SU-DHL-6 (cell line): ENCODE results near the gene SYPL1.

Source experiments
- EZH2phosphoT487 ChIP-seq: fragments of 200-600 bp; sonication (generic), shearing (Covaris generic); conservative IDR thresholded peaks from 2 replicates; pipeline ENCODE4 v1.6.1; 2018; ENCODE audit warnings: mild to moderate bottlenecking, antibody characterized with exemption, low read length, moderate library complexity, mixed read lengths
- TF ChIP-seq, protein P1 (sequence below): fragments of 200-600 bp; sonication (generic); IDR thresholded peaks from one replicate; pipeline ENCODE4 v1.5.1; 2017; ENCODE audit warnings: antibody characterized with exemption, mild to moderate bottlenecking, low read length, moderate library complexity; ENCODE audit not compliant: insufficient read depth, poor library complexity, severe bottlenecking

DNA sequence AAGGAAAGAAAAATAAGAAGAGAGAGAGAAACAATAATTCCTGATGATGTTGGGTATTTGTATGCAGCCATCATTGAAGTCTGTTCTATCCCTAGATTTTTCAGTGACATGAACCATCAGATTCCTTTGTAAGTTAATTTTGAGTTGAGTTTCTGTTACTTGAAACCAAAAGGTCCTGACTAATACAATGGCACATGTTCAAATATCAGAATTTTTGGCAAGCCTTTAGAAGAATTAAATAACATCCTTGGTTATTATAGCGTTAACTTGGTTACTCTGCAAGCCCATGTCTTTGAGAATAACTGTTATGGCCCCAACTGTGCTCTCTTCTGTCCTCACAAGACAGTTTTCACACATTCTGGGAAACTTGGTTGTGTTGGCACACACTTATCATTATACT is 66.5 kb downstream of the SYPL1 start:
- TF ChIP-seq, protein P1, sequence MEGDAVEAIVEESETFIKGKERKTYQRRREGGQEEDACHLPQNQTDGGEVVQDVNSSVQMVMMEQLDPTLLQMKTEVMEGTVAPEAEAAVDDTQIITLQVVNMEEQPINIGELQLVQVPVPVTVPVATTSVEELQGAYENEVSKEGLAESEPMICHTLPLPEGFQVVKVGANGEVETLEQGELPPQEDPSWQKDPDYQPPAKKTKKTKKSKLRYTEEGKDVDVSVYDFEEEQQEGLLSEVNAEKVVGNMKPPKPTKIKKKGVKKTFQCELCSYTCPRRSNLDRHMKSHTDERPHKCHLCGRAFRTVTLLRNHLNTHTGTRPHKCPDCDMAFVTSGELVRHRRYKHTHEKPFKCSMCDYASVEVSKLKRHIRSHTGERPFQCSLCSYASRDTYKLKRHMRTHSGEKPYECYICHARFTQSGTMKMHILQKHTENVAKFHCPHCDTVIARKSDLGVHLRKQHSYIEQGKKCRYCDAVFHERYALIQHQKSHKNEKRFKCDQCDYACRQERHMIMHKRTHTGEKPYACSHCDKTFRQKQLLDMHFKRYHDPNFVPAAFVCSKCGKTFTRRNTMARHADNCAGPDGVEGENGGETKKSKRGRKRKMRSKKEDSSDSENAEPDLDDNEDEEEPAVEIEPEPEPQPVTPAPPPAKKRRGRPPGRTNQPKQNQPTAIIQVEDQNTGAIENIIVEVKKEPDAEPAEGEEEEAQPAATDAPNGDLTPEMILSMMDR, result no peak
- TF ChIP-seq EZH2phosphoT487, result no peak
